ENCODE results near the gene FAM53B. TPM values are rescaled to one million over a fixed set of nuclear protein-coding genes. Genes with fewer than 3 reads are reported as not detected.

Gene FAM53B
- total and polyA plus RNA-seq, 8 donors, result 12.8 to 34.6 (median 23.0) TPM

GRCh38 chr10:124699471-124700292 lies 44.5 kb downstream of the FAM53B start:
- Histone ChIP-seq H3K27me3 (no peaks in the 10 kb centered on the region), H3K4me1 (peaks cover 42 to 85% of the 10 kb centered on the region in 2 donors), H3K4me3 (no peak overlapping the region), H3K27ac (peak overlapping the region; percentile 85 to 90), H3K9me3 (no peaks in the 10 kb centered on the region), H3K36me3 (peaks cover 0 to 26% of the 10 kb centered on the region in 2 donors)
- intact Hi-C loops (cut with DNase I), result no loop called here
- no peak for ATAC-seq
- TF ChIP-seq, protein P1, sequence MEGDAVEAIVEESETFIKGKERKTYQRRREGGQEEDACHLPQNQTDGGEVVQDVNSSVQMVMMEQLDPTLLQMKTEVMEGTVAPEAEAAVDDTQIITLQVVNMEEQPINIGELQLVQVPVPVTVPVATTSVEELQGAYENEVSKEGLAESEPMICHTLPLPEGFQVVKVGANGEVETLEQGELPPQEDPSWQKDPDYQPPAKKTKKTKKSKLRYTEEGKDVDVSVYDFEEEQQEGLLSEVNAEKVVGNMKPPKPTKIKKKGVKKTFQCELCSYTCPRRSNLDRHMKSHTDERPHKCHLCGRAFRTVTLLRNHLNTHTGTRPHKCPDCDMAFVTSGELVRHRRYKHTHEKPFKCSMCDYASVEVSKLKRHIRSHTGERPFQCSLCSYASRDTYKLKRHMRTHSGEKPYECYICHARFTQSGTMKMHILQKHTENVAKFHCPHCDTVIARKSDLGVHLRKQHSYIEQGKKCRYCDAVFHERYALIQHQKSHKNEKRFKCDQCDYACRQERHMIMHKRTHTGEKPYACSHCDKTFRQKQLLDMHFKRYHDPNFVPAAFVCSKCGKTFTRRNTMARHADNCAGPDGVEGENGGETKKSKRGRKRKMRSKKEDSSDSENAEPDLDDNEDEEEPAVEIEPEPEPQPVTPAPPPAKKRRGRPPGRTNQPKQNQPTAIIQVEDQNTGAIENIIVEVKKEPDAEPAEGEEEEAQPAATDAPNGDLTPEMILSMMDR (IDR thresholded peaks at IDR 0.05), result no peak
- no peak for DNase-seq

- Histone ChIP-seq H3K4me1 (peaks cover 39 to 76% of the 10 kb centered on the region in 2 donors), H3K27ac (peak overlapping the region in 1 of 2 donors; percentile 90), H3K36me3 (peaks cover 0 to 26% of the 10 kb centered on the region in 2 donors), H3K9me3 (no peaks in the 10 kb centered on the region), H3K4me3 (no peak overlapping the region), H3K27me3 (no peaks in the 10 kb centered on the region)
- TF ChIP-seq, protein P1 (IDR thresholded peaks at IDR 0.05), result no peak
- no peak for ATAC-seq
- no peak for DNase-seq
- intact Hi-C loops (cut with DNase I), result no loop called here
Measured at GRCh38 chr10:124698545-124699469, 45.4 kb downstream of the FAM53B start.

DNA sequence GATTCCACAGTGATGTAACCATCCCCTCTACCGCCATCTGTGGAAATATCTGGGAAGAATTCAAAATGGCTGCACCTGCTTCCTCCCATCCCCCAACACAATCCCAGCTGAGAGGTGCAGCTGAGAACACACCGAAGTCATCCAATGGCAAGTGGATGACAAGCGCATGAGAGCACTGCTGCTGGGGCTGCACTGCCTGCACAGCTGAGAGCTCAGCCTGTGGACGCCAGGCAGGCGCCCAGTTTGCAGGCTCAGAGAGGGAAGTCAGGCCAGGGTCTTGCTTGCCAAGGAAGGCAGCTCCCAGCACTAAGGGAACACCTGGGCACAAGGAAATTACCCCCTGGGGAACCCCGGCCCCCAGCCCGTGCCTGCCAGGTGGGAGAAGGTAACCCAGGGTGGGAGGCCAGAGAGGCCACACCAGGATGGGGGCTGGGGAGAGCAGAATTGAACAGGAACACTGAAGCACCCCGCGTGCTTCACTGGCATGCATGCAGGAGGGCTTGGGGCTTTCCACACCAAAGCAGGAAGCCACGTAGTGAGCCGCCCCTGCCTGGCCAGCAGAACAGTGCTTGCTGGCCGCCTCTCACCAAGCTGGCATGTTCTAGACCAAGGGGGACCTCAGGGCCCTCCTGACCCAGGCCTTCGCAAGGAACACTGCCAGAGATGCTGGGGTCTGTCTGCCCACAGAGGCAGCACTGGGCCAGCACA lies 46.2 kb downstream of the FAM53B start:
- H3K4me3 ChIP-seq, result no peak overlapping the region
- ATAC-seq (no peak), DNase-seq (peak in 1 of 4 donors; percentile 77)
- peaks cover 33 to 68% of the 10 kb centered on the region in 2 donors for H3K4me1 ChIP-seq
- intact Hi-C loops (cut with DNase I), result no loop called here
- no peaks in the 10 kb centered on the region for H3K27me3 ChIP-seq
- TF ChIP-seq, protein P1 (IDR thresholded peaks at IDR 0.05), result no peak
- H3K27ac ChIP-seq, result peak overlapping the region in 1 of 2 donors; percentile 45
- no peaks in the 10 kb centered on the region for H3K9me3 ChIP-seq
- H3K36me3 ChIP-seq, result peaks cover 0 to 31% of the 10 kb centered on the region in 2 donors

DNA sequence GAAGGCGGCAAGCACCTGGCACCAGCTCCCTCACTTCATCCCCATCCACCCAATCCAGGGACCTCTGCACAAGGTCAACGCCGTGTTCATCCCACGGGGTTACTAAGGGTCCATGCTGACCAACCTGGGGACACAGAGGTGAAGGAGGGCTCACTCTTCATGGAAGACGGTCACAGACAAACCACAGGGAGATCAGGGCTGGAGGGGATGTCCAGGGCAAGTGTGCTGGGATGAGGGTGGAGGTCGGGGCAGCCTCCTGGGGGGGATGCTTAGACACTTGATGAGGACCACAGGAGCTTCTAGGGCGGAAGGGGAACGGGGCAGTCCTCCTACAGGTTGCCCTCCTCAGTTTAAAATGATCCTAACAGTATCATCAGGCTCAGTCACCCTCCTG lies 46.7 kb downstream of the FAM53B start:
- intact Hi-C loops (cut with DNase I), result no loop called here
- Histone ChIP-seq H3K36me3 (peaks cover 0 to 33% of the 10 kb centered on the region in 2 donors), H3K27ac (peak overlapping the region in 1 of 2 donors; percentile 68), H3K4me3 (no peak overlapping the region), H3K4me1 (peaks cover 27 to 62% of the 10 kb centered on the region in 2 donors), H3K27me3 (no peaks in the 10 kb centered on the region), H3K9me3 (no peaks in the 10 kb centered on the region)
- TF ChIP-seq, protein P1 (IDR thresholded peaks at IDR 0.05), result no peak
- DNase-seq, result no peak
- ATAC-seq, result no peak
